Stimulated activated naive B cell treated with anti-CD40 and anti-IgM and Interleukin-4, amounts not matched to agents 10 μg/mL and 1 μg/mL and 100 μg/mL, for 72 hours (primary cell): ENCODE results near the gene TPSD1.

ENCODE experiments used
- ATAC-seq, 2 donors: fragments of 150-1000 bp; cut with Tn5 transposase; replicated peaks; 2 replicates each; pipeline ENCODE4 v1.10.0; 2021; ENCODE audit warnings: moderate library complexity in 1 of 2
- DNase-seq: peaks from one replicate; pipeline ENCODE4 v3.0.0; 2021
- H3K27ac Mint-ChIP-seq: one replicate; pipeline ENCODE4 v1.8.0; 2022; ENCODE audit warnings: mild to moderate bottlenecking, mixed read lengths
- H3K27me3 Mint-ChIP-seq, 2 donors: one replicate each; pipeline ENCODE4 v1.8.0; 2022; ENCODE audit warnings: mixed read lengths in 2 of 2
- H3K36me3 Mint-ChIP-seq, 2 donors: one replicate each; pipeline ENCODE4 v1.8.0; 2022; ENCODE audit warnings: mixed read lengths in 2 of 2, mild to moderate bottlenecking in 1 of 2
- H3K4me1 Mint-ChIP-seq, 2 donors: one replicate each; pipeline ENCODE4 v1.8.0; 2022; ENCODE audit warnings: mixed read lengths in 2 of 2, mild to moderate bottlenecking in 1 of 2
- H3K4me3 Mint-ChIP-seq, 2 donors: one replicate each; pipeline ENCODE4 v1.8.0; 2022; ENCODE audit warnings: mild to moderate bottlenecking in 2 of 2, mixed read lengths in 2 of 2, moderate library complexity in 1 of 2
- H3K9me3 Mint-ChIP-seq, 2 donors: one replicate each; pipeline ENCODE4 v1.8.0; 2022; ENCODE audit warnings: mixed read lengths in 2 of 2, mild to moderate bottlenecking in 1 of 2

The TPSD1 gene

DNA sequence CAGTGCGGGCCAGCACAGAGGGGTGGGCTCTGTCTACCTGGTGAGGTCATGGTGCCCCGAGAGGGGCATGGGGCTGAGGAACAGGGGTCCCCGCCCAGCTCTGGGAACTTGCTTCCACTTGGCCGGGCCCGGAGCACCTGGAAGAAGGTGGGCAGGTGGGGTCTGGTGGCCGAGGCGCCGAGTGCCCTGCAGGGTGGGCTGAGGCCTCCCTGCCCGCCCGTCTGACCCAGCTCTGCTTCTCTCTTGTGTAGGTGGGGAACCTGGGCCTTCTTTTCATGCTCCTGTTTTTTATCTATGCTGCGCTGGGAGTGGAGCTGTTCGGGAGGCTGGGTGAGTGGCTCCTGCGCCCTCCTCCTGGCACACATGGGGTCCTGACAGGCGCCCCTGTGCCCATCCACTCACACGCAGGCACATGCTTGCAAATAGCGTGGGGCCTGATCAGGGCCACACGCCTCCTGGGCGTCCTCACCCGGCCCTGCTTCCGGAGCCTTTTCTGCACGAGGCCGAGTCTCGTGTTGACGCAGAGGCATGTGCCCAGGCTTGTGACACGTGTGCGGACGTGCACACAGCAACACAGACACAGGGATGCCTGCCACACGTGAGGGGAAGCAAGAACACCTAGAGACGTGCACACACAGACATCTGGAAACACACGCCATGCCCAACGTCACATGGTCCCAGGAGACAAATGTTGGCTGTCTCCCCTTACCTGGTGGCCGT lies 39.0 kb upstream of the TPSD1 start:
- Mint-ChIP-seq H3K4me3 (no peak overlapping the region), H3K4me1 (no peaks in the 10 kb centered on the region), H3K27me3 (peaks cover 0 to 5% of the 10 kb centered on the region in 2 donors), H3K9me3 (no peaks in the 10 kb centered on the region), H3K36me3 (no peaks in the 10 kb centered on the region), H3K27ac (no peak overlapping the region)
- no peak for DNase-seq
- no peak for ATAC-seq

DNA sequence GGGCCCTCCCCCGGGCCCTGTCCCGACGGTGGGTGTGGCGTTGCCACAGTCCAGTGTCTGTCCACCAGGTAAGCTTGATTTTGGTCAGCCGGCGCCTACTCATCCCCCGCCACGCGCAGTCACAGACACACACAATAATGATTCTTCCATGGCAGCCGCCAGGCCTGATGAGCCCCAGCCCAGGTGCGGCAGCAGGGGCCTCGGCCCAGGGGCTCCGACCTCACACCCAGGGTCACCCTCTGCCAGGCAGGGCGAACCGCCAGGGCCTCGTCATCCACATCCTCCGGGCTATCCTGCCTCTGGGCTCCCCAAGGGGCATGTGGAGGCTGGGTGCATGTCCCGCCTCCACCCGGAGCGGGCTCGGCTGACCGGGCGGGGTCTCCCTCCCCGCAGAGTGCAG lies 38.3 kb upstream of the TPSD1 start:
- peaks cover 0 to 5% of the 10 kb centered on the region in 2 donors for H3K27me3 Mint-ChIP-seq
- no peak for DNase-seq
- no peaks in the 10 kb centered on the region for H3K4me1 Mint-ChIP-seq
- H3K27ac Mint-ChIP-seq: no peak overlapping the region
- H3K4me3 Mint-ChIP-seq: no peak overlapping the region
- H3K36me3 Mint-ChIP-seq: no peaks in the 10 kb centered on the region
- no peaks in the 10 kb centered on the region for H3K9me3 Mint-ChIP-seq
- ATAC-seq: no peak

DNA sequence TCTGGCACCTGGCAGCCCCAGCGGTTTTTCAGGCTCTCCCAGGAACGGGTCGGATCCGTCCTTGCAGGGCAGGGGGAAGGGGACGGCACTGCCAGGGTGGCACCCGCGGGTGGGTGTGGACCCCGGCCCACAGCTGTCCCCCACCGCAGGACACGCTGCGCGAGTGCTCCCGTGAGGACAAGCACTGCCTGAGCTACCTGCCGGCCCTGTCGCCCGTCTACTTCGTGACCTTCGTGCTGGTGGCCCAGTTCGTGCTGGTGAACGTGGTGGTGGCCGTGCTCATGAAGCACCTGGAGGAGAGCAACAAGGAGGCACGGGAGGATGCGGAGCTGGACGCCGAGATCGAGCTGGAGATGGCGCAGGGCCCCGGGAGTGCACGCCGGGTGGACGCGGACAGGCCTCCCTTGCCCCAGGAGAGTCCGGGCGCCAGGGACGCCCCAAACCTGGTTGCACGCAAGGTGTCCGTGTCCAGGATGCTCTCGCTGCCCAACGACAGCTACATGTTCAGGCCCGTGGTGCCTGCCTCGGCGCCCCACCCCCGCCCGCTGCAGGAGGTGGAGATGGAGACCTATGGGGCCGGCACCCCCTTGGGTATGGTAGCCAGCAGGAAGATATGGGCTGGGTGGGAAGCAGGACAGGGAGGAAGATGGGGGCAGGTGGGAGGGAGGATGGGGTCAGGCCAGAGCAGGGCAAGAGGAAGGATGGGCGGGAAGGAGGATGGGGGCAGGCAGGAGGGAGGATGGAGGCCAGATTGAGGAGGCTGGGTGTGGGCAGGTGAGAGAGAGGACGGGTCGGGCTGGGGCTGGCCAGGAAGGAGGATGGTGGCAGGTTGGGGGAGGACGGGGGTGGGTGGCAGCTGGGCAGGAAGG lies 37.6 kb upstream of the TPSD1 start:
- H3K27ac Mint-ChIP-seq: no peak overlapping the region
- H3K27me3 Mint-ChIP-seq: peaks cover 0 to 5% of the 10 kb centered on the region in 2 donors
- no peak overlapping the region for H3K4me3 Mint-ChIP-seq
- H3K4me1 Mint-ChIP-seq: no peaks in the 10 kb centered on the region
- DNase-seq (no peak), ATAC-seq (no peak)
- H3K9me3 Mint-ChIP-seq: no peaks in the 10 kb centered on the region
- H3K36me3 Mint-ChIP-seq: no peaks in the 10 kb centered on the region

- Mint-ChIP-seq H3K9me3 (no peaks in the 10 kb centered on the region), H3K27me3 (peaks cover 0 to 5% of the 10 kb centered on the region in 2 donors)
- ATAC-seq: no peak
Observed at GRCh38 chr16:1218930-1219611, 36.8 kb upstream of the TPSD1 start.

GRCh38 chr16:1220098-1220728 lies 35.7 kb upstream of the TPSD1 start:
- no peaks in the 10 kb centered on the region for H3K9me3 Mint-ChIP-seq
- no peak overlapping the region for H3K4me3 Mint-ChIP-seq
- H3K27me3 Mint-ChIP-seq: peaks cover 0 to 5% of the 10 kb centered on the region in 2 donors
- ATAC-seq: no peak
- H3K36me3 Mint-ChIP-seq: no peaks in the 10 kb centered on the region
- DNase-seq: no peak
- H3K4me1 Mint-ChIP-seq: no peaks in the 10 kb centered on the region
- no peak overlapping the region for H3K27ac Mint-ChIP-seq

More at GRCh38 chr16:1218930-1219611, 36.8 kb upstream of the TPSD1 start:
- no peak for DNase-seq
- no peak overlapping the region for H3K27ac Mint-ChIP-seq
- H3K4me3 Mint-ChIP-seq: no peak overlapping the region
- H3K4me1 Mint-ChIP-seq: no peaks in the 10 kb centered on the region
- no peaks in the 10 kb centered on the region for H3K36me3 Mint-ChIP-seq

GRCh38 chr16:1220841-1221627 lies 34.8 kb upstream of the TPSD1 start:
- H3K9me3 Mint-ChIP-seq: no peaks in the 10 kb centered on the region
- H3K36me3 Mint-ChIP-seq: no peaks in the 10 kb centered on the region
- no peaks in the 10 kb centered on the region for H3K4me1 Mint-ChIP-seq
- H3K27ac Mint-ChIP-seq: no peak overlapping the region
- no peak for DNase-seq
- no peak overlapping the region for H3K4me3 Mint-ChIP-seq
- no peak for ATAC-seq
- peaks cover 0 to 5% of the 10 kb centered on the region in 2 donors for H3K27me3 Mint-ChIP-seq

- H3K27me3 Mint-ChIP-seq: peaks cover 0 to 5% of the 10 kb centered on the region in 2 donors
- ATAC-seq (no peak), DNase-seq (no peak)
- H3K4me3 Mint-ChIP-seq: no peak overlapping the region
- H3K9me3 Mint-ChIP-seq: no peaks in the 10 kb centered on the region
- H3K4me1 Mint-ChIP-seq: no peaks in the 10 kb centered on the region
- H3K27ac Mint-ChIP-seq: no peak overlapping the region
- no peaks in the 10 kb centered on the region for H3K36me3 Mint-ChIP-seq
Observed at GRCh38 chr16:1221628-1222552, 34.0 kb upstream of the TPSD1 start.

GRCh38 chr16:1222553-1223354 lies 33.1 kb upstream of the TPSD1 start:
- ATAC-seq: no peak
- no peaks in the 10 kb centered on the region for H3K4me1 Mint-ChIP-seq
- no peaks in the 10 kb centered on the region for H3K36me3 Mint-ChIP-seq
- peaks cover 0 to 5% of the 10 kb centered on the region in 2 donors for H3K27me3 Mint-ChIP-seq
- H3K27ac Mint-ChIP-seq: no peak overlapping the region
- no peak for DNase-seq
- H3K4me3 Mint-ChIP-seq: no peak overlapping the region
- H3K9me3 Mint-ChIP-seq: no peaks in the 10 kb centered on the region

DNA sequence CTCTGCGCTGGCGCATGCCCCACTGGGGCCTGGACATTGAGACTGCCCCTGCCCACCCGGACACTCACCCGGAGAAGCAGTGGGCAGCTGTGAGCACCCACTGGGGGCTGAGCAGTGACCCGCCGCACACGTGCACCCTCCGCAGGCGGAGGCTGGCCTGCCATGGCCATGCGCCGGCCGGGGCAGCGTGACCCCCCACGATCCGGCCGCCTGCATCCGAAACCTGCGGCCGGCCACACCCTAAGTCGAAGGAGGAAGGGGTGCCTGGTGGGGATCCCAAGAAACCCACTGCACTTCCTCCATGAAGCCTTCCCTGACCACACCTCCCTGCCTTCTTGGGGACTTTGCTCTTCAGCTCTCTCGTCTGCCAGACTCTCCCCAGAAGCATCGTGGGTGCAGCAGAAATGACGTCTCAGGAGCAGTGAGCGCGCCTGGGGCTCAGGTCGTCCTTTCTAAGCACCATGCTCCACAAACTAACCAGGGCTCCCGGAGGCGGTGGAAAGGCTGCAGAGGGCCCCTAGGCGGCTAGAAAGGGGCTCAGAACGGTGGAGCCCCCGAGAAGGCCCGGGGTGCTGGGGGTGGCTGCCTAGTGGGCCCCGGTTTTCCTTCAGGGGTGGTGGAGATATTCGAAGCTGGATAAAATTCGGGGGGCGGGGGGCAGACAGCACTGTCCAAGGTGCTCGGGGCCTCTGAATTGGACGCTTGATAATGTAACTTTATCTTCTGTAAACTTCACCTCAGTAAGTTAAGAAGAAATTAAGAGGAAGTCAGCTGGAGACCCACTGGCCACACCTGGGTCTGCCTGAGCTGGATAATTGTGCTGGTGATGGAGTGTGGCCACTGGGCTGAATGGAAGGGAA lies 32.3 kb upstream of the TPSD1 start:
- Mint-ChIP-seq H3K4me3 (no peak overlapping the region), H3K27me3 (peaks cover 5 to 9% of the 10 kb centered on the region in 2 donors), H3K27ac (no peak overlapping the region), H3K36me3 (no peaks in the 10 kb centered on the region), H3K9me3 (no peaks in the 10 kb centered on the region), H3K4me1 (no peaks in the 10 kb centered on the region)
- ATAC-seq (no peak), DNase-seq (no peak)

DNA sequence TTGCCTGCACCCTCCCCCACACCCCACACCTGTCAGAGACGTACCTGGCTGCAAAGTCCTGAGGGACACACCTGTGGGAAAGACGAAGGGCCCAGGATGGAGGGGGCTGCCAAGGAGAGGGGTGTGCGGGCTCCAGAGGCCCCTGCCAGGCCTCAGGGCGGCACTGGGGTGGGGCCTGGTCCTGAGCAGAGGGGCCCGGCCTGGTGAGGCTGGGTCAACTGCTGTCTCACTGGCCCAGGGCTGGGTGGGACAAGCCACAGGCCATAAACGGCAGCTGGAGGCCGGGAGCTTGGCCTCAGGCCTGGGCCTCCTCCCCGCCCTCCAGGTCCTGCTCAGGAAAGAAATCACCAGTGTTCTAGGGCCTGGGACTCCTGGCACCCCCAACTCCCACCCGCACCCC lies 31.3 kb upstream of the TPSD1 start:
- H3K36me3 Mint-ChIP-seq: no peaks in the 10 kb centered on the region
- H3K4me1 Mint-ChIP-seq: no peaks in the 10 kb centered on the region
- H3K9me3 Mint-ChIP-seq: no peaks in the 10 kb centered on the region
- H3K27ac Mint-ChIP-seq: no peak overlapping the region
- no peak for ATAC-seq
- no peak overlapping the region for H3K4me3 Mint-ChIP-seq
- H3K27me3 Mint-ChIP-seq: peaks cover 5 to 9% of the 10 kb centered on the region in 2 donors
- DNase-seq: no peak

GRCh38 chr16:1225051-1225451 lies 30.8 kb upstream of the TPSD1 start, which contains the start of gene TPSG1:
Gene TPSG1 (minus strand): TSS chr16:1225268. CDS start chr16:1225252, 16 bp downstream.
- Mint-ChIP-seq H3K27ac (no peak within 1 kb of the TSS), H3K27me3 (peaks cover 5 to 9% of the 10 kb centered on the region in 2 donors), H3K4me1 (no peaks in the 10 kb centered on the region), H3K4me3 (no peak within 1 kb of the TSS), H3K36me3 (no peaks in the 10 kb centered on the region), H3K9me3 (no peaks in the 10 kb centered on the region)
- DNase-seq (no peak), ATAC-seq (no peak)
